Inflammatory macrophage treated with lipopolysaccharide for 1 hour (primary cell): Measurements from ENCODE around the gene MPPED2.

ENCODE experiments used
- DNase-seq, 2 donors: peaks; one replicate each; pipeline ENCODE4 v3.0.0-alpha.2; 2020 to 2022

Gene MPPED2

GRCh38 chr11:30446520-30446919, 139.6 kb downstream of the MPPED2 start:
- no peak for DNase-seq

GRCh38 chr11:30445056-30445455, 141.1 kb downstream of the MPPED2 start:
- DNase-seq = no peak

GRCh38 chr11:30440510-30440909, 145.6 kb downstream of the MPPED2 start:
- DNase-seq = no peak

- no peak for DNase-seq
These were observed 149.4 kb downstream of the MPPED2 start for GRCh38 chr11:30436801-30437200.

GRCh38 chr11:30435488-30435887, 150.7 kb downstream of the MPPED2 start:
- no peak for DNase-seq

GRCh38 chr11:30434901-30435300, 151.3 kb downstream of the MPPED2 start:
- peak in 1 of 2 donors; percentile 7 for DNase-seq

- DNase-seq = no peak
These were observed 152.3 kb downstream of the MPPED2 start for GRCh38 chr11:30433831-30434230.

- no peak for DNase-seq
These were observed 153.4 kb downstream of the MPPED2 start for GRCh38 chr11:30432716-30433115.

GRCh38 chr11:30432178-30432577, 154.0 kb downstream of the MPPED2 start:
- DNase-seq = no peak

GRCh38 chr11:30431127-30431814, 154.9 kb downstream of the MPPED2 start:
- no peak for DNase-seq

- DNase-seq = no peak
These were observed 156.6 kb downstream of the MPPED2 start for GRCh38 chr11:30429550-30429949.

- no peak for DNase-seq
These were observed 159.4 kb downstream of the MPPED2 start for GRCh38 chr11:30426781-30427180.

GRCh38 chr11:30424844-30425243, 161.3 kb downstream of the MPPED2 start:
- no peak for DNase-seq

GRCh38 chr11:30424321-30424720, 161.8 kb downstream of the MPPED2 start:
- DNase-seq = no peak

GRCh38 chr11:30423886-30424285, 162.3 kb downstream of the MPPED2 start:
- no peak for DNase-seq

- no peak for DNase-seq
These were observed 162.9 kb downstream of the MPPED2 start for GRCh38 chr11:30423279-30423648.

GRCh38 chr11:30422447-30423278, 163.5 kb downstream of the MPPED2 start:
- no peak for DNase-seq

GRCh38 chr11:30420233-30420787, 165.8 kb downstream of the MPPED2 start:
- no peak for DNase-seq

GRCh38 chr11:30414806-30415205, 171.3 kb downstream of the MPPED2 start:
- DNase-seq = no peak

- DNase-seq = no peak
These were observed 171.9 kb downstream of the MPPED2 start for GRCh38 chr11:30414244-30414643.

GRCh38 chr11:30412509-30412908, 173.6 kb downstream of the MPPED2 start:
- no peak for DNase-seq

GRCh38 chr11:30411383-30411782, 174.8 kb downstream of the MPPED2 start:
- DNase-seq = no peak

GRCh38 chr11:30406978-30407762, 179.0 kb downstream of the MPPED2 start:
- no peak for DNase-seq
